BE2C (cell line): ENCODE measurements around the gene CAPZA2.

Experiments
- DNase-seq: peaks from one replicate; pipeline ENCODE4 v3.0.0-alpha.2; 2020
- H3K27me3 ChIP-seq: fragments of 250-450 bp; sonication (Bioruptor Pico); 2 replicates; pipeline ENCODE4 v1.5.1; 2020; ENCODE audit warnings: mild to moderate bottlenecking
- H3K36me3 ChIP-seq: fragments of 250-450 bp; sonication (Bioruptor Pico); 2 replicates; pipeline ENCODE4 v1.5.1; 2020; ENCODE audit warnings: mild to moderate bottlenecking
- H3K4me1 ChIP-seq: fragments of 250-450 bp; sonication (Bioruptor Pico); 2 replicates; pipeline ENCODE4 v1.5.1; 2020
- H3K4me3 ChIP-seq: 2 replicates; pipeline ENCODE4 v1.5.1; 2011; ENCODE audit warnings: low read depth, low read length
- H3K9me3 ChIP-seq: fragments of 250-450 bp; sonication (Bioruptor Pico); 2 replicates; pipeline ENCODE4 v1.5.1; 2020
- TF ChIP-seq, protein P1 (sequence below): IDR thresholded peaks from 2 replicates; pipeline ENCODE4 v1.5.1; 2012; ENCODE audit warnings: mild to moderate bottlenecking, low read depth, low read length

Gene CAPZA2

DNA sequence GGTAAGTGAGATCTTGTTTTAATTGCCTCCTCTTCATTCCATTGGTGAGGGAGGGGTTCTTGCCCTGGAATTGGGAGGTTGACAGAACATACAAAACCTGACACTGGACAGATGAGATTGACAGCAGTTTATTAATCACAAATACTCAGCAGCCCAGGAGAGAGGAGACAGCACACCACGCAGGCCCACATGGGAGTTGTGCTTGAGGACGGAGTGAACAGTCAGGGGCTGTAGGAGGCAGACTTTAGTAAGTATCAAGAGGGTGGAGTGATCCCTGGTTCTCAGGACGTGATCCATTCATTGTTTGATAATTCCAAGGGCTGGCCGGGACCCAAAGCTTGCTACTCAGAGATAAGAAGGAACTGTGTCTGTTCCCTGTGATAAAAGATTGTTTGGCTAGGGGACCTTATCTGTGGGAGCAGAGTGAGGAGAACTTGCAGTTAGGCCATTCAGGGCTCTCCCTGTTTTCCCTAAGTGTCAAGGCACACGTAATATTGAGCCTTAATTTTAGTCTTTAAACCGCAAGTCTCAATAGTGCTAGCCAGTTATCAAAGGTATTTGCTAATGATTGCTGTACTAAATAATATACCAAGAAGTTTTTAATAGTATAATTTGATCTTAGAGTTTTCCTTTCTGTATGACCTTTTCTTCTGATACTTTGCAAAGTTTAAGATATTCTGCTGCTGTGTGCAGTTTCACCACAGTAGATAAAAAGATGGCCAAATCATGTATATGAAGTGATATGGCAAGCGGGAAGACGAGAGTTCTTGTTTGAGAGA lies 14.5 kb downstream of the CAPZA2 start:
- H3K4me1 ChIP-seq, result peaks cover 19% of the 10 kb centered on the region
- peaks cover 7% of the 10 kb centered on the region; the same call in 1 of the 2 replicates for H3K36me3 ChIP-seq
- no peaks in the 10 kb centered on the region for H3K27me3 ChIP-seq
- TF ChIP-seq, protein P1, sequence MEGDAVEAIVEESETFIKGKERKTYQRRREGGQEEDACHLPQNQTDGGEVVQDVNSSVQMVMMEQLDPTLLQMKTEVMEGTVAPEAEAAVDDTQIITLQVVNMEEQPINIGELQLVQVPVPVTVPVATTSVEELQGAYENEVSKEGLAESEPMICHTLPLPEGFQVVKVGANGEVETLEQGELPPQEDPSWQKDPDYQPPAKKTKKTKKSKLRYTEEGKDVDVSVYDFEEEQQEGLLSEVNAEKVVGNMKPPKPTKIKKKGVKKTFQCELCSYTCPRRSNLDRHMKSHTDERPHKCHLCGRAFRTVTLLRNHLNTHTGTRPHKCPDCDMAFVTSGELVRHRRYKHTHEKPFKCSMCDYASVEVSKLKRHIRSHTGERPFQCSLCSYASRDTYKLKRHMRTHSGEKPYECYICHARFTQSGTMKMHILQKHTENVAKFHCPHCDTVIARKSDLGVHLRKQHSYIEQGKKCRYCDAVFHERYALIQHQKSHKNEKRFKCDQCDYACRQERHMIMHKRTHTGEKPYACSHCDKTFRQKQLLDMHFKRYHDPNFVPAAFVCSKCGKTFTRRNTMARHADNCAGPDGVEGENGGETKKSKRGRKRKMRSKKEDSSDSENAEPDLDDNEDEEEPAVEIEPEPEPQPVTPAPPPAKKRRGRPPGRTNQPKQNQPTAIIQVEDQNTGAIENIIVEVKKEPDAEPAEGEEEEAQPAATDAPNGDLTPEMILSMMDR, result peak; percentile 28
- DNase-seq, result peak; percentile 47
- H3K4me3 ChIP-seq, result no peak overlapping the region
- no peaks in the 10 kb centered on the region for H3K9me3 ChIP-seq

DNA sequence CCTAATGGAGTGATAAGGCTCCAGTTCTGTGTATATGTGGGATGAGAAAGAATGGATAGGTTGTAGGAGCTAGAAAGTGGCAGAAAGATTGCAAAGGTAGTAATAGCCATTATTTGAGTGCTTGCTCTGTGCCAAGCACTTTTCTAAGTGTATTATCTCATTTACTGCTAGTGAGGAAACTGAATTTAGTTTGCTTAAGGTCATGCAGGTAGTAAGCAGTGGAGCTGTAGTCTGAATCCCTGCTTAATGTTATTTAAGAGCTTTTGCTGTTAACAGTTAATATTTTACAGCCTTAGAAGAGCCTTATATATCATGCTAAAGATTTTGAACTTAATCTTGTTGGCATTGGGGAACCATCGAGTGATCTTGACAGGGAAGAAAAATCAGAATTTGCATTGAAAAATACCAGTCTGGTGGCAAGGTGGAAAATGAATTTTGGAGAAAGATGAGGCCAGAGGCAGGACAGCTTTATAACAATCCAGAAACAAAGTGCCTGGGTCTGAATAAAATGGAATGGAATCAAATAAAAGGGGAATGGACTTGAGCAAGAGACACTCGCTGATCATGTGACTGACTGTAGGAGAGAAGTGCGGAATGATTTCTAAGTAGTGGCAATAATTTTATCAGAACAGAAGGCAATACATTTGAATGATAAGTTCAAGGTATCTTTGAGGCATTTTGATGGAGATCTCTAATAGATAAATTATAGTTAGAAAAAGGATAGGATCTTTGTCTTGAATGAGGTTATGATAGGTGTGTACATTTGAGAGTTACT lies 15.2 kb downstream of the CAPZA2 start:
- H3K36me3 ChIP-seq, result peaks cover 6% of the 10 kb centered on the region; the same call in 1 of the 2 replicates
- no peaks in the 10 kb centered on the region for H3K27me3 ChIP-seq
- TF ChIP-seq, protein P1, result no peak
- H3K4me3 ChIP-seq, result no peak overlapping the region
- DNase-seq, result no peak
- no peaks in the 10 kb centered on the region for H3K9me3 ChIP-seq
- H3K4me1 ChIP-seq, result peaks cover 19% of the 10 kb centered on the region

DNA sequence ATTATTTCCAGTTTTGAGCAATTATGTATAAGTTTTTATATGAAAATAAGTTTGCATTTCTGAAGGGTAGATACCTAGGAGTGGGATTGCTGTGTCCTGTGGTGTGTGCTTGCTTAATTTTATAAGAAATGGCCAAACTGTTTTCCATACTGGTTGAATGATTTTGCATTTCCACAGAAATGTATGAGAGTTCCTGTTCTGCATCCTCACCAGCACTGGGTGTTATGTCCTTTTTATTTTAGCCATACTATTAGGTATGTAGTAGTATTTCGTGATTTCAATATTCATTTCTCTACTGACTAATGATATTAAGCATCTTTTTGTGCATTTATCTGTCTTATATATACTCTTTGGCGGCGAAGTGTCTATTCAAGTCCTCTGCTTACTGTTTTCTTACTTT lies 22.3 kb downstream of the CAPZA2 start:
- peaks cover 12% of the 10 kb centered on the region for H3K36me3 ChIP-seq
- no peaks in the 10 kb centered on the region for H3K9me3 ChIP-seq
- TF ChIP-seq, protein P1, result no peak
- H3K4me1 ChIP-seq, result no peaks in the 10 kb centered on the region
- no peaks in the 10 kb centered on the region for H3K27me3 ChIP-seq
- DNase-seq, result no peak
- H3K4me3 ChIP-seq, result no peak overlapping the region

- Histone ChIP-seq H3K36me3 (peaks cover 12% of the 10 kb centered on the region), H3K9me3 (no peaks in the 10 kb centered on the region), H3K4me3 (no peak overlapping the region), H3K27me3 (no peaks in the 10 kb centered on the region), H3K4me1 (no peaks in the 10 kb centered on the region)
- TF ChIP-seq, protein P1, result no peak
- no peak for DNase-seq
Observed at GRCh38 chr7:116885724-116886123, 23.3 kb downstream of the CAPZA2 start.

- TF ChIP-seq, protein P1, result no peak
- no peaks in the 10 kb centered on the region for H3K27me3 ChIP-seq
- no peaks in the 10 kb centered on the region for H3K4me1 ChIP-seq
- H3K4me3 ChIP-seq, result no peak overlapping the region
- peaks cover 15% of the 10 kb centered on the region for H3K36me3 ChIP-seq
- no peak for DNase-seq
- no peaks in the 10 kb centered on the region for H3K9me3 ChIP-seq
Observed at GRCh38 chr7:116886543-116887156, 24.3 kb downstream of the CAPZA2 start.
